Measurements from ENCODE around the gene ADGRA1.

- no peak for TF ChIP-seq HMGXB4 (CRISPR knock-in tag; IDR thresholded peaks at IDR 0.05; ENCODE audit: borderline replicate concordance)
- TF ChIP-seq CTCF (IDR thresholded peaks at IDR 0.05), result no peak
- TF ChIP-seq POLR2A (IDR thresholded peaks at IDR 0.05; ENCODE audit: low read length), result no peak
- TF ChIP-seq USF2 (IDR thresholded peaks at IDR 0.05), result no peak
- no peak for TF ChIP-seq EP300 (IDR thresholded peaks at IDR 0.05)
- TF ChIP-seq SMC3 (IDR thresholded peaks at IDR 0.05), result no peak
- TF ChIP-seq GATA3 (IDR thresholded peaks at IDR 0.05; ENCODE audit: borderline replicate concordance), result no peak
Observed at GRCh38 chr10:133046390-133046765, 41.3 kb upstream of the ADGRA1 start.
